MCF 10A (cell line): ENCODE results near the gene AUP1. TPM values are rescaled to one million over a fixed set of nuclear protein-coding genes. Genes with fewer than 3 reads are reported as not detected.

Experiments
- BruUV-seq: library from RNA; stranded (reverse); fragments of 400-500 nt; replicated peaks from 2 replicates; lab custom pipeline; 2021; lab: Mats Ljungman, UMichigan
- CTCF ChIA-PET: fragments of 300-600 bp; sonication (Branson Sonifier 250); formaldehyde crosslinking; extraction: SDS; loops from one replicate; lab custom pipeline; 2021; ENCODE audit warnings: antibody characterized with exemption, inconsistent platforms; lab: Yijun Ruan, JAX
- POLR2A ChIA-PET: fragments of 300-600, 350-650 bp; sonication (Branson Sonifier 250); formaldehyde crosslinking; extraction: SDS; loops from one replicate; lab custom pipeline; 2020; ENCODE audit warnings: antibody characterized with exemption, inconsistent platforms; lab: Yijun Ruan, JAX
- DNase-seq: peaks from one replicate; pipeline ENCODE4 v3.0.0-alpha.2; 2018; ENCODE audit not compliant: unreplicated experiment
- H3K27ac Mint-ChIP-seq: one replicate; pipeline ENCODE4 v1.8.0; 2022; ENCODE audit warnings: mild to moderate bottlenecking, low read depth, mixed read lengths; ENCODE audit not compliant: unreplicated experiment
- H3K27me3 Mint-ChIP-seq: one replicate; pipeline ENCODE4 v1.8.0; 2022; ENCODE audit warnings: mixed read lengths; ENCODE audit not compliant: insufficient read depth, unreplicated experiment
- H3K36me3 Mint-ChIP-seq: one replicate; pipeline ENCODE4 v1.8.0; 2022; ENCODE audit warnings: mild to moderate bottlenecking, moderate library complexity, mixed read lengths; ENCODE audit not compliant: insufficient read depth, unreplicated experiment
- H3K4me1 Mint-ChIP-seq: one replicate; pipeline ENCODE4 v1.8.0; 2022; ENCODE audit warnings: mixed read lengths; ENCODE audit not compliant: insufficient read depth, unreplicated experiment
- H3K4me3 Mint-ChIP-seq: one replicate; pipeline ENCODE4 v1.8.0; 2022; ENCODE audit warnings: mild to moderate bottlenecking, moderate library complexity, mixed read lengths; ENCODE audit not compliant: unreplicated experiment
- H3K9me3 Mint-ChIP-seq: one replicate; pipeline ENCODE4 v1.8.0; 2022; ENCODE audit warnings: mixed read lengths; ENCODE audit not compliant: unreplicated experiment
- intact Hi-C: fragments of 100-400 bp; cut with micrococcal nuclease; formaldehyde crosslinking; loops from 2 replicates; pipeline ENCODE4 v1.14.1; 2022
- total RNA-seq: library from RNA; stranded (reverse); gene quantifications from 2 replicates; pipeline ENCODE4 v1.2.3, GENCODE V29; 2022
- TF ChIP-seq, protein P1 (sequence below): fragments of 200-600 bp; IDR thresholded peaks from one replicate; pipeline ENCODE4 v1.8.0; 2022; ENCODE audit warnings: antibody characterized with exemption, mild to moderate bottlenecking; ENCODE audit not compliant: unreplicated experiment

Gene AUP1
- total RNA-seq, 1 experiment from 2014 or later = 140 TPM

DNA sequence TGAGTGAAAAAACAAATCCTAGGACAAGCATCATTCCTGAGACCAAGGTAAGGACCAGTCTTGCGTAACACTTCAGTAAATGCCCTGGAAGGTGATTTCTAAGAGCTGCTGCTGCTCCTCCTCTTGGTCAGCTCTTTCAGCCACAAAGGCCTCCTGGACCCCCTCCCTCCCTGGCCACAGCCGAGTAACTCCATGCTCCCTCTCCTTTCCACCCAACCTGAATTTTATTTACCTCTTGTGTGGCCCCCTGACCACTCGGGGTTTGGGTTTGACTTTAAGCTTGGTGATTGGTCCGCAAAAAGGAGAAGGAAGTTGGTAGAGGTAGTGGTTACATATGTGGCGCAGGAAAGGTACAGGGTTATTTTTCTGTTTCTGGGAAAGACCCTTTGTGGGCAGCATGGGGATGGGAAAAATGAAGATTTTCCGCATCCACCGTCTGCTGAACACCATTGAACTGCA lies 9.4 kb upstream of the AUP1 start:
- BruUV-seq = no TSS peak
- Mint-ChIP-seq H3K27me3 (no peaks in the 10 kb centered on the region), H3K36me3 (no peaks in the 10 kb centered on the region), H3K9me3 (no peaks in the 10 kb centered on the region), H3K4me3 (no peak overlapping the region), H3K27ac (no peak overlapping the region), H3K4me1 (peaks cover 6% of the 10 kb centered on the region)
- TF ChIP-seq, protein P1, sequence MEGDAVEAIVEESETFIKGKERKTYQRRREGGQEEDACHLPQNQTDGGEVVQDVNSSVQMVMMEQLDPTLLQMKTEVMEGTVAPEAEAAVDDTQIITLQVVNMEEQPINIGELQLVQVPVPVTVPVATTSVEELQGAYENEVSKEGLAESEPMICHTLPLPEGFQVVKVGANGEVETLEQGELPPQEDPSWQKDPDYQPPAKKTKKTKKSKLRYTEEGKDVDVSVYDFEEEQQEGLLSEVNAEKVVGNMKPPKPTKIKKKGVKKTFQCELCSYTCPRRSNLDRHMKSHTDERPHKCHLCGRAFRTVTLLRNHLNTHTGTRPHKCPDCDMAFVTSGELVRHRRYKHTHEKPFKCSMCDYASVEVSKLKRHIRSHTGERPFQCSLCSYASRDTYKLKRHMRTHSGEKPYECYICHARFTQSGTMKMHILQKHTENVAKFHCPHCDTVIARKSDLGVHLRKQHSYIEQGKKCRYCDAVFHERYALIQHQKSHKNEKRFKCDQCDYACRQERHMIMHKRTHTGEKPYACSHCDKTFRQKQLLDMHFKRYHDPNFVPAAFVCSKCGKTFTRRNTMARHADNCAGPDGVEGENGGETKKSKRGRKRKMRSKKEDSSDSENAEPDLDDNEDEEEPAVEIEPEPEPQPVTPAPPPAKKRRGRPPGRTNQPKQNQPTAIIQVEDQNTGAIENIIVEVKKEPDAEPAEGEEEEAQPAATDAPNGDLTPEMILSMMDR = no peak
- POLR2A ChIA-PET = interaction anchor here (0.8 to 1.2 kb wide), 3 partner anchors 10 to 1137 kb away, joined by 4 to 5 read pairs (median 4); partner anchors contain the start of genes AUP1 and HTRA2
- intact Hi-C loops = no loop called here
- no peak for DNase-seq
- CTCF ChIA-PET = interaction anchor here (0.5 to 1.0 kb wide), 3 partner anchors 10 to 55 kb away, joined by 3 to 4 read pairs (median 3); no protein-coding TSS in a partner anchor

DNA sequence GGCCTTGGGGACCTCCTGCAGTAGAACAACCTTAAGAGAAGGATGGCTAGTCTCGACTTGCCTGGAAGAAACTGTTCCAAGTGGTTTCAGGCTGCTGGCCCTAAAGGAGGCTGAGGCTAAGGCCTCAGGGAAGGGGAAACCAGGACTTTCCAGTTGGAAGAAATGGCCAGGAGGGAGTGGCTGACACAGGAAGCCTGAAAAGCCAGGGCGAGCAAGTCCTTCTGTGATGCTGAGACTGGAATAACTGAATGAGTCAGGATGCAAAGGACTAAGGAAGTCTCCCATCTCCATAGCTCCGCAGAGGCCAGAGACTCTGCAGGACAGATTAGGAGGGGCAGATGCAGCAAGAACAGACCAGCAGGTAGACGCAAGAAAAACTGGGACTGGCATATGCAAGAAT lies 7.6 kb upstream of the AUP1 start:
- DNase-seq = peak; percentile 33
- Mint-ChIP-seq H3K27me3 (no peaks in the 10 kb centered on the region), H3K9me3 (no peaks in the 10 kb centered on the region), H3K4me3 (no peak overlapping the region), H3K36me3 (no peaks in the 10 kb centered on the region), H3K4me1 (peaks cover 8% of the 10 kb centered on the region), H3K27ac (peak overlapping the region; percentile 49)
- intact Hi-C loops = no loop called here
- ChIA-PET POLR2A (interaction anchor here (0.7 kb wide), 1 partner anchor 54 kb away, joined by 3 read pairs; the partner anchor contains the start of genes CCDC142 and TTC31), CTCF (no interaction called here)
- BruUV-seq = no TSS peak
- TF ChIP-seq, protein P1 = no peak

DNA sequence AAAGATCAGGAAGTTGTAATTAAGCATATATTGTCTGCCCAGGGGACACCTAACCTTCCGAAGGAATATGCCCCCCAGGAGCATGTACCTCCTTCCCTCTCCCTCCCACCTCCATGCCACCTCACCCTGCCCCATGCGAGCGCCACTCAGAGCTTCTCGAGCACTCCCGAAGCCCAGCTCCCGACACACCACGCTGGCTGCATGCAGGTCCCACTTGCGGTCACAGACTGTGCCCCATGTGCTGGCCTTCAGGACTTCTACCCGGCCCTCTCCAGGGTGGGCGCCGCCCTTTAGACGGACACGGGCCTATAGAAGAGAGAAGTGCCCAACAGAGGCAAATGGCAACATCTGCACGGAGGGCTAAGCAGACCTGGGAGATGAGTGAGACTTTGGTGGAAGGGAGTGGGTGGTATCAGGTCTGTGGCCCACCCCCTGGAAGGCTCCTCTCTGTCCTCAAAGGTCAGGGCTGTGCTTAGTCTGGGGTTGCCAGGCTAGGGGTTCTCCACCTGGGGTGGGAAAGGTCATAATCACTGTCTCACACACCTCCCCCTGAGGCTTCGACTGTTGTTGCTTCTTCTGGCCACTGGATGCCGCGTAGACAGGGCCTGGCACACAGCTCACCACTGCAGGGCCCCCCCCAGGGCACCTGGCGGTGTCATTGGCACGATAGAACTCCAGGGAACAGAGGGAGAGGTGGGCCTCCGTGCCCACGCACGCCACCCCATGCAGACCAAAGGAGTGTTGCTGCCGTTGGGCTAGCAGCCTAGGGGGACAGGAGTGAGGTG lies 6.9 kb upstream of the AUP1 start:
- intact Hi-C loops = no loop called here
- no TSS peak for BruUV-seq
- POLR2A ChIA-PET = no interaction called here
- no peaks in the 10 kb centered on the region for H3K36me3 Mint-ChIP-seq
- H3K4me3 Mint-ChIP-seq = no peak overlapping the region
- no peaks in the 10 kb centered on the region for H3K27me3 Mint-ChIP-seq
- H3K4me1 Mint-ChIP-seq = peaks cover 13% of the 10 kb centered on the region
- DNase-seq = no peak
- CTCF ChIA-PET = interaction anchor here (0.6 to 0.9 kb wide), 2 partner anchors 53 to 381 kb away, joined by 4 read pairs; partner anchors contain the start of genes CCDC142 and TTC31
- H3K9me3 Mint-ChIP-seq = no peaks in the 10 kb centered on the region
- TF ChIP-seq, protein P1 = no peak
- peak overlapping the region; percentile 49 for H3K27ac Mint-ChIP-seq

DNA sequence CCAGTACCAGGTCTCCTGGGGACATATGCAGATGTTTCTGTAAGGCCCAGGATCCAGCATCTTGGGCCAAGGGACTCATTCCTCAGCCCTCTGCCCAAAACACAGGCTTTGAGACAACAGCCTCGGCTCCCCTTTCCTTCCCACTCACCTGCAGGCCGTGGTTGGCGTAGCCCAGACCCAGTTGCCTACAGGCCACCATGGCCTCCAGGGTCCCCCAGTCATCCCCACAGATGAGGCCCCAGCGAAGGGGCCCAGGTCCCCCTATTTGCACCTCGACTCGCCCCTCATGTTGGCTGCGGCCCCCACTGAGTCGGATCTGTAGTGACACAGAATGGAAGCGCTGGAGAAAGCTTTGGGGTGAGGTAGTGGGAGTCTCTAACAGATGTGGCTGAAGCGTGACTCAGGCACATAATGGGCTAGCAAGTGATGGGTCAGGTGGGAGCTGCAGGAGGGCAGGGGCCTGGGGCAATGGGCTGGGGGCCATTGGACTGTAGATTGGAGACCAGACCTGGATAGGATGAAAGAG lies 6.0 kb upstream of the AUP1 start:
- BruUV-seq = no TSS peak
- POLR2A ChIA-PET = no interaction called here

More for the DNA sequence above, 6.0 kb upstream of the AUP1 start:
- H3K36me3 Mint-ChIP-seq = no peaks in the 10 kb centered on the region
- no peak for DNase-seq
- CTCF ChIA-PET = interaction anchor here (0.6 to 0.9 kb wide), 2 partner anchors 52 to 382 kb away, joined by 4 read pairs; partner anchors contain the start of genes CCDC142 and TTC31
- H3K27ac Mint-ChIP-seq = no peak overlapping the region
- TF ChIP-seq, protein P1 = no peak
- no peaks in the 10 kb centered on the region for H3K9me3 Mint-ChIP-seq
- H3K27me3 Mint-ChIP-seq = no peaks in the 10 kb centered on the region
- peaks cover 18% of the 10 kb centered on the region for H3K4me1 Mint-ChIP-seq
- H3K4me3 Mint-ChIP-seq = no peak overlapping the region
- intact Hi-C loops = no loop called here
